HepG2 (cell line): ENCODE measurements around the gene NLGN4X. TPM values are rescaled to one million over a fixed set of nuclear protein-coding genes. Genes with fewer than 3 reads are reported as not detected.

Experiments used
- ATAC-seq: fragments of 200-7000 bp; cut with Tn5 transposase; 3 replicates; pipeline ENCODE4 v1.9.1; 2020; ENCODE audit warnings: mild to moderate bottlenecking, moderate library complexity
- BruUV-seq: library from RNA; stranded (reverse); fragments of 400-500 nt; replicated peaks from 2 replicates; lab custom pipeline; 2021; lab: Mats Ljungman, UMichigan
- CTCF ChIA-PET: fragments of 300-600 bp; formaldehyde crosslinking; extraction: SDS; loops from one replicate; lab custom pipeline; 2021; ENCODE audit warnings: low total read pairs, inconsistent platforms, low intra/inter-chr PET ratio; lab: Yijun Ruan, JAX
- POLR2A ChIA-PET: fragments of 350-600 bp; sonication (Branson Sonifier 250); formaldehyde crosslinking; loops from one replicate; lab custom pipeline; 2020; ENCODE audit warnings: antibody characterized with exemption, inconsistent platforms; lab: Yijun Ruan, JAX
- DNase-seq: peaks from one replicate; pipeline ENCODE4 v3.0.0-alpha.2; 2015; ENCODE audit warnings: low spot score
- FAIRE-seq: peaks from 3 replicates; lab custom pipeline; 2011; peaks lifted over from hg19 to GRCh38; lab: Jason Lieb, UNC
- H2AFZ ChIP-seq: one replicate; pipeline ENCODE4 v1.6.1; 2011; ENCODE audit warnings: low read length, inconsistent platforms
- H3K27ac ChIP-seq: fragments of 300-600 bp; 3 replicates; pipeline ENCODE4 v1.8.0; 2011; ENCODE audit warnings: mixed run types, mild to moderate bottlenecking, mixed read lengths, low read length, inconsistent platforms; ENCODE audit not compliant: insufficient read depth; ENCODE audit errors: extremely low read length
- H3K27me3 ChIP-seq, 2 experiments: fragments of 200-600 bp in 1 of 2; 2 replicates in 1 of 2; 3 replicates in 1 of 2; pipeline versions ENCODE4 v1.6.0 to v1.8.0; 2011; ENCODE audit warnings: low read length in 2 of 2, mild to moderate bottlenecking in 2 of 2, moderate library complexity in 2 of 2, inconsistent platforms in 1 of 2; ENCODE audit not compliant: insufficient read depth in 2 of 2, control insufficient read depth in 1 of 2
- H3K36me3 ChIP-seq, 2 experiments: fragments of 200-600 bp in 1 of 2; replicated peaks in 1 of 2; 2 replicates in 1 of 2; 3 replicates in 1 of 2; pipeline versions ENCODE4 v1.5.1 to v1.8.0; 2011; ENCODE audit warnings: low read length in 2 of 2, inconsistent platforms in 1 of 2; ENCODE audit not compliant: insufficient read depth in 2 of 2, control insufficient read depth in 1 of 2
- H3K4me1 ChIP-seq: 2 replicates; pipeline ENCODE4 v1.5.1; 2012; ENCODE audit warnings: low read length, inconsistent platforms; ENCODE audit not compliant: insufficient read depth
- H3K4me2 ChIP-seq: 2 replicates; pipeline ENCODE4 v1.6.0; 2011; ENCODE audit warnings: low read depth, low read length, inconsistent platforms
- H3K4me3 ChIP-seq, 3 experiments: fragments of 200-600 bp in 1 of 3; sonication (generic), shearing (Covaris generic) in 1 of 3; replicated peaks in 1 of 3; 2 replicates each; pipeline ENCODE4 v1.5.1; 2011 to 2016; ENCODE audit warnings: low read length in 3 of 3, inconsistent platforms in 2 of 3, low read depth in 2 of 3, mild to moderate bottlenecking in 2 of 3, control low read depth in 1 of 3, mixed read lengths in 1 of 3; ENCODE audit not compliant: insufficient read depth in 1 of 3
- H3K79me2 ChIP-seq: one replicate; pipeline ENCODE4 v1.6.1; 2011; ENCODE audit warnings: low read length, inconsistent platforms; ENCODE audit not compliant: insufficient read depth
- H3K9ac ChIP-seq: 2 replicates; pipeline ENCODE4 v1.6.0; 2011; ENCODE audit warnings: mild to moderate bottlenecking, low read depth, low read length, inconsistent platforms; ENCODE audit not compliant: insufficient read depth
- H3K9me3 ChIP-seq: 2 replicates; pipeline ENCODE4 v1.5.1; 2012; ENCODE audit warnings: mild to moderate bottlenecking, low read length
- H4K20me1 ChIP-seq: 2 replicates; pipeline ENCODE4 v1.6.0; 2011; ENCODE audit warnings: inconsistent platforms, mild to moderate bottlenecking, low read length, moderate library complexity; ENCODE audit not compliant: insufficient read depth
- CHCHD3 ChIP-seq: sonication (generic); formaldehyde crosslinking; IDR thresholded peaks from 2 replicates; pipeline ENCODE4 v1.8.0; 2022; ENCODE audit warnings: mild to moderate bottlenecking, missing genetic modification reagents, moderate library complexity
- CHD4 ChIP-seq: fragments of 200-600 bp; sonication (generic); IDR thresholded peaks from 2 replicates; pipeline ENCODE4 v1.7.0; 2017; ENCODE audit warnings: mild to moderate bottlenecking, low read length, borderline replicate concordance
- DMTF1 ChIP-seq: sonication (generic); formaldehyde crosslinking; IDR thresholded peaks from 2 replicates; pipeline ENCODE4 v1.4.0; 2020; ENCODE audit warnings: mild to moderate bottlenecking, missing genetic modification reagents
- GATA4 ChIP-seq: sonication (generic); IDR thresholded peaks from 2 replicates; pipeline ENCODE4 v1.6.1; 2016; ENCODE audit warnings: antibody characterized with exemption, low read depth, borderline replicate concordance
- MBD4 ChIP-seq: IDR thresholded peaks from 2 replicates; pipeline ENCODE4 v1.6.1; 2012; ENCODE audit warnings: low read length, inconsistent platforms, borderline replicate concordance
- RFXANK ChIP-seq: IDR thresholded peaks from 2 replicates; pipeline ENCODE4 v1.6.1; 2016
- ZNF274 ChIP-seq: sonication (generic); formaldehyde crosslinking; IDR thresholded peaks from 2 replicates; pipeline ENCODE4 v1.5.1; 2020; ENCODE audit warnings: mild to moderate bottlenecking, missing genetic modification reagents
- ZNF296 ChIP-seq: sonication (generic); formaldehyde crosslinking; conservative IDR thresholded peaks from 2 replicates; pipeline ENCODE4 v1.5.0; 2020; ENCODE audit warnings: mild to moderate bottlenecking, missing genetic modification reagents
- WGBS: methylation state at CpG from one replicate; pipeline ENCODE4 v1.1.6; 2017; ENCODE audit warnings: low lambda C conversion rate; 5-methylcytosine and 5-hydroxymethylcytosine counted together
- in situ Hi-C: cut with HindIII; loops from 2 replicates; pipeline ENCODE4 v1.10.0; 2017; ENCODE audit warnings: low pct_unique_long_range_greater_than_20kb; ENCODE audit not compliant: extremely low pct_ligation_motif_present
- intact Hi-C: fragments of 100-400 bp; cut with micrococcal nuclease; formaldehyde crosslinking; loops from one replicate; pipeline ENCODE4 v1.10.0; 2022; ENCODE audit not compliant: unreplicated experiment
- polyA plus RNA-seq, 8 experiments: library from polyadenylated mRNA; depleted of rRNA in 3 of 8; stranded (reverse) in 7 of 8; unstranded in 1 of 8; fragments of >200 nt; fragmentation: Illumina TruSeq in 4 of 8; extraction: Trizol in 4 of 8; gene quantifications; 2 replicates each; pipeline versions ENCODE4 v1.2.1 to v1.2.3, GENCODE V29; 2011 to 2016; ENCODE audit warnings: low read depth in 4 of 8, missing spikeins in 1 of 8, mixed read lengths in 1 of 8; ENCODE audit not compliant: insufficient read depth in 1 of 8
- total RNA-seq, 5 experiments: library from RNA; depleted of rRNA; stranded (reverse); fragments of >200 nt; fragmentation: Illumina TruSeq; extraction: Trizol; gene quantifications; 2 replicates each; pipeline ENCODE4 v1.2.3, GENCODE V29; 2016; ENCODE audit warnings: low read depth in 1 of 5
- TF ChIP-seq, protein P1 (sequence below), 2 experiments: fragments of 450-650 bp in 1 of 2; sonication (generic) in 1 of 2; formaldehyde crosslinking in 1 of 2; IDR thresholded peaks; 2 replicates each; pipeline versions ENCODE4 v1.6.1 to v1.8.0; 2016 to 2022; ENCODE audit warnings: antibody characterized with exemption in 1 of 2, mild to moderate bottlenecking in 1 of 2, missing genetic modification reagents in 1 of 2
- TF ChIP-seq, protein P2 (sequence below): sonication (generic); formaldehyde crosslinking; IDR thresholded peaks from 2 replicates; pipeline ENCODE4 v1.4.0; 2020; ENCODE audit warnings: missing genetic modification reagents

The NLGN4X gene
- total and polyA plus RNA-seq, 2 of the 13 experiments (the other 11 are each of a cell fraction or from before 2014, with no cell fraction given) = not detected

DNA sequence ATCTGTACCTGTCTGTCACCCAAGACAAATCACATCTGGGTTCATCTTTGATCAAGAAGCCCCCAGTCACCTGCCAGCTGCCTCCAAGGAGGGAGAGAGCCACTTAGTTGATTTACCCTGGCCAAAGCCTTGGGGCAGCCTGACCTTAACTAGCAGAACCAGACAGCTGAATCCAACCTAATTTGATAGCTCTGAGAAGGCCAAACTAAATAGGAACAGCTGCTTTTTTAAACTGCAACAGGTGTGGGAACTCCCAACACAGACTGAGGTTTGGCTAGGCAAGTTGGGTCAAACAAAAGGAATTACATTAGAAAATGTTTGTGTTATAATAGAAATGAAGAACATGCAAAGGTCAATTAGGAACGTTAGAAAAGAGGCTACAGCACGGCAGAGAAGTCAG is 375.7 kb downstream of the NLGN4X start (continued):
- TF ChIP-seq, protein P1, sequence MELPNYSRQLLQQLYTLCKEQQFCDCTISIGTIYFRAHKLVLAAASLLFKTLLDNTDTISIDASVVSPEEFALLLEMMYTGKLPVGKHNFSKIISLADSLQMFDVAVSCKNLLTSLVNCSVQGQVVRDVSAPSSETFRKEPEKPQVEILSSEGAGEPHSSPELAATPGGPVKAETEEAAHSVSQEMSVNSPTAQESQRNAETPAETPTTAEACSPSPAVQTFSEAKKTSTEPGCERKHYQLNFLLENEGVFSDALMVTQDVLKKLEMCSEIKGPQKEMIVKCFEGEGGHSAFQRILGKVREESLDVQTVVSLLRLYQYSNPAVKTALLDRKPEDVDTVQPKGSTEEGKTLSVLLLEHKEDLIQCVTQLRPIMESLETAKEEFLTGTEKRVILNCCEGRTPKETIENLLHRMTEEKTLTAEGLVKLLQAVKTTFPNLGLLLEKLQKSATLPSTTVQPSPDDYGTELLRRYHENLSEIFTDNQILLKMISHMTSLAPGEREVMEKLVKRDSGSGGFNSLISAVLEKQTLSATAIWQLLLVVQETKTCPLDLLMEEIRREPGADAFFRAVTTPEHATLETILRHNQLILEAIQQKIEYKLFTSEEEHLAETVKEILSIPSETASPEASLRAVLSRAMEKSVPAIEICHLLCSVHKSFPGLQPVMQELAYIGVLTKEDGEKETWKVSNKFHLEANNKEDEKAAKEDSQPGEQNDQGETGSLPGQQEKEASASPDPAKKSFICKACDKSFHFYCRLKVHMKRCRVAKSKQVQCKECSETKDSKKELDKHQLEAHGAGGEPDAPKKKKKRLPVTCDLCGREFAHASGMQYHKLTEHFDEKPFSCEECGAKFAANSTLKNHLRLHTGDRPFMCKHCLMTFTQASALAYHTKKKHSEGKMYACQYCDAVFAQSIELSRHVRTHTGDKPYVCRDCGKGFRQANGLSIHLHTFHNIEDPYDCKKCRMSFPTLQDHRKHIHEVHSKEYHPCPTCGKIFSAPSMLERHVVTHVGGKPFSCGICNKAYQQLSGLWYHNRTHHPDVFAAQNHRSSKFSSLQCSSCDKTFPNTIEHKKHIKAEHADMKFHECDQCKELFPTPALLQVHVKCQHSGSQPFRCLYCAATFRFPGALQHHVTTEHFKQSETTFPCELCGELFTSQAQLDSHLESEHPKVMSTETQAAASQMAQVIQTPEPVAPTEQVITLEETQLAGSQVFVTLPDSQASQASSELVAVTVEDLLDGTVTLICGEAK (IDR thresholded peaks at IDR 0.05) = no peak
- TF ChIP-seq, protein P1 (CRISPR knock-in tag; IDR thresholded peaks at IDR 0.05) = no peak
- TF ChIP-seq CHCHD3 (CRISPR knock-in tag) = no peak

DNA sequence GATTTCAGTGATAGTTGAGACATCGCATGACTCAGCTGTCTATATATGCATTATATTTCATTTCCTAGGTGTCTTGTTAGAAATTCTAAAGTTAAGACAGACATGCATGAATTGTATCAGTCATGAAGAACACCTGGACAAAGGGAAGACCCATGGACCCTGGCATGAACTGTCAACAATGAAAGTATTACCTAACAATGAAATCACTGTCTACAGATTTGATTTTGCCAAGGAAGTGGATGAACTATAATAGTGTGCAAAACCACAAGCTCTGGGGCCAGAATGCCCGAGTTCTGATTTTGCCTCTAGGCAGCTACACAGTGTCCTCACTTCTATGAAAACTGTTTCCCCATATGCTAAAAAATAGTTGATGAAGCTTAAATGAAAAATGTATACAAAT is 386.1 kb downstream of the NLGN4X start:
- H3K27ac ChIP-seq = no peak overlapping the region
- WGBS = 44% methylated on average over 2 of the region's 2 CpGs
- H3K4me1 ChIP-seq = no peaks in the 10 kb centered on the region
- FAIRE-seq (no peak), ATAC-seq (no peak), DNase-seq (no peak)
- no peak overlapping the region for H3K4me2 ChIP-seq
- H3K9me3 ChIP-seq = no peaks in the 10 kb centered on the region; the same call in 1 of the 2 replicates
- ChIA-PET CTCF (no interaction called here), POLR2A (no interaction called here)
- no peak overlapping the region for H2AFZ ChIP-seq
- in situ Hi-C loops = no loop called here
- no peaks in the 10 kb centered on the region for H3K27me3 ChIP-seq
- no peaks in the 10 kb centered on the region for H4K20me1 ChIP-seq
- no peak overlapping the region for H3K9ac ChIP-seq
- intact Hi-C loops = no loop called here
- BruUV-seq = no TSS peak
- no peak overlapping the region for H3K4me3 ChIP-seq
- H3K36me3 ChIP-seq = no peaks in the 10 kb centered on the region
- H3K79me2 ChIP-seq = no peaks in the 10 kb centered on the region
- TF ChIP-seq ZNF274 (no peak), MBD4 (no peak), RFXANK (CRISPR knock-in tag) (no peak), CHD4 (no peak), GATA4 (no peak), DMTF1 (CRISPR knock-in tag) (no peak), ZNF296 (no peak)
- TF ChIP-seq, protein P2, sequence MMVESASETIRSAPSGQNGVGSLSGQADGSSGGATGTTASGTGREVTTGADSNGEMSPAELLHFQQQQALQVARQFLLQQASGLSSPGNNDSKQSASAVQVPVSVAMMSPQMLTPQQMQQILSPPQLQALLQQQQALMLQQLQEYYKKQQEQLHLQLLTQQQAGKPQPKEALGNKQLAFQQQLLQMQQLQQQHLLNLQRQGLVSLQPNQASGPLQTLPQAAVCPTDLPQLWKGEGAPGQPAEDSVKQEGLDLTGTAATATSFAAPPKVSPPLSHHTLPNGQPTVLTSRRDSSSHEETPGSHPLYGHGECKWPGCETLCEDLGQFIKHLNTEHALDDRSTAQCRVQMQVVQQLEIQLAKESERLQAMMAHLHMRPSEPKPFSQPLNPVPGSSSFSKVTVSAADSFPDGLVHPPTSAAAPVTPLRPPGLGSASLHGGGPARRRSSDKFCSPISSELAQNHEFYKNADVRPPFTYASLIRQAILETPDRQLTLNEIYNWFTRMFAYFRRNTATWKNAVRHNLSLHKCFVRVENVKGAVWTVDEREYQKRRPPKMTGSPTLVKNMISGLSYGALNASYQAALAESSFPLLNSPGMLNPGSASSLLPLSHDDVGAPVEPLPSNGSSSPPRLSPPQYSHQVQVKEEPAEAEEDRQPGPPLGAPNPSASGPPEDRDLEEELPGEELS (CRISPR knock-in tag) = no peak
